Measurements from ENCODE around the gene SEMA6B. TPM values are rescaled to one million over a fixed set of nuclear protein-coding genes. Genes with fewer than 3 reads are reported as not detected.
"Not testable (repeated sequence)": the region's sequence is repeated elsewhere in the genome, so short reads cannot be mapped to it uniquely, and the experiment has no call there.

Gene SEMA6B
- polyA plus RNA-seq, 6 donors from 2014 or later: not detected

- H3K27ac Mint-ChIP-seq: no peak overlapping the region
- ATAC-seq (ENCODE audit: low read depth in 2 of 2): no peak
- H3K27me3 Mint-ChIP-seq: peaks cover 1 to 14% (median 6%) of the 10 kb centered on the region in 3 donors
- peaks cover 5 to 6% (median 6%) of the 10 kb centered on the region in 3 donors for H3K4me1 Mint-ChIP-seq
- no peak for DNase-seq
- H3K36me3 Mint-ChIP-seq: no peaks in the 10 kb centered on the region
- peaks cover 0 to 5% (median 0%) of the 10 kb centered on the region in 7 donors for H3K9me3 Mint-ChIP-seq
- no peak overlapping the region for H3K4me3 Mint-ChIP-seq
Measured at GRCh38 chr19:4543842-4544647, 15.4 kb downstream of the SEMA6B start.

- peak overlapping the region in 1 of 8 donors; percentile 56 for H3K4me3 Mint-ChIP-seq
- no peak overlapping the region for H3K27ac Mint-ChIP-seq
- peaks cover 3 to 18% (median 12%) of the 10 kb centered on the region in 3 donors for H3K27me3 Mint-ChIP-seq
- H3K4me1 Mint-ChIP-seq: peaks cover 5 to 6% (median 6%) of the 10 kb centered on the region in 3 donors
- DNase-seq (no peak), ATAC-seq (ENCODE audit: low read depth in 2 of 2) (no peak)
- H3K9me3 Mint-ChIP-seq: peaks cover 0 to 6% (median 0%) of the 10 kb centered on the region in 7 donors
- no peaks in the 10 kb centered on the region for H3K36me3 Mint-ChIP-seq
Measured at GRCh38 chr19:4542896-4543841, 16.3 kb downstream of the SEMA6B start.

- not testable (repeated sequence) for H3K4me3 Mint-ChIP-seq; H3K27ac Mint-ChIP-seq; ATAC-seq (ENCODE audit: low read depth in 2 of 2); H3K36me3 Mint-ChIP-seq; DNase-seq; H3K9me3 Mint-ChIP-seq; H3K4me1 Mint-ChIP-seq
- H3K27me3 Mint-ChIP-seq: peaks cover 3 to 18% (median 18%) of the 10 kb centered on the region in 3 donors
Measured at GRCh38 chr19:4541806-4542145, 17.7 kb downstream of the SEMA6B start.

GRCh38 chr19:4541114-4541805 lies 18.2 kb downstream of the SEMA6B start:
- DNase-seq (no peak), ATAC-seq (ENCODE audit: low read depth in 2 of 2) (no peak)
- Mint-ChIP-seq H3K4me3 (peak overlapping the region in 1 of 8 donors; percentile 23), H3K27me3 (peaks cover 3 to 18% (median 18%) of the 10 kb centered on the region in 3 donors), H3K36me3 (no peaks in the 10 kb centered on the region), H3K9me3 (peaks cover 0 to 6% (median 0%) of the 10 kb centered on the region in 7 donors), H3K27ac (no peak overlapping the region), H3K4me1 (peaks cover 5 to 6% (median 6%) of the 10 kb centered on the region in 3 donors)

- Mint-ChIP-seq H3K9me3 (peaks cover 0 to 6% (median 0%) of the 10 kb centered on the region in 7 donors), H3K27ac (peak within 1 kb of the TSS in 2 of 6 donors; percentile 38 to 61), H3K36me3 (no peaks in the 10 kb centered on the region), H3K4me3 (peak within 1 kb of the TSS in 5 of 8 donors; percentile 3 to 64 (median 50)), H3K27me3 (peaks cover 7 to 27% (median 27%) of the 10 kb centered on the region in 3 donors), H3K4me1 (peaks cover 11 to 15% (median 12%) of the 10 kb centered on the region in 3 donors)
- no peak for DNase-seq
- peak; percentile 35 to 36 for ATAC-seq (ENCODE audit: low read depth in 2 of 2)
Measured at GRCh38 chr19:4539693-4540581, 19.5 kb downstream of the SEMA6B start, which contains the start of gene LRG1. Gene LRG1, minus strand, starts transcription at chr19:4540036. Its CDS starts 23 bp downstream, at chr19:4540013.

GRCh38 chr19:4539169-4539692 lies 20.3 kb downstream of the SEMA6B start:
- H3K4me3 Mint-ChIP-seq: no peak overlapping the region
- no peak overlapping the region for H3K27ac Mint-ChIP-seq
- peaks cover 11 to 15% (median 12%) of the 10 kb centered on the region in 3 donors for H3K4me1 Mint-ChIP-seq
- H3K9me3 Mint-ChIP-seq: peaks cover 0 to 6% (median 0%) of the 10 kb centered on the region in 7 donors
- H3K36me3 Mint-ChIP-seq: no peaks in the 10 kb centered on the region
- DNase-seq: no peak
- ATAC-seq (ENCODE audit: low read depth in 2 of 2): no peak
- peaks cover 7 to 31% (median 27%) of the 10 kb centered on the region in 3 donors for H3K27me3 Mint-ChIP-seq

- H3K27me3 Mint-ChIP-seq: peaks cover 9 to 37% (median 27%) of the 10 kb centered on the region in 3 donors
- no peak overlapping the region for H3K27ac Mint-ChIP-seq
- peaks cover 11 to 15% (median 12%) of the 10 kb centered on the region in 3 donors for H3K4me1 Mint-ChIP-seq
- DNase-seq (no peak), ATAC-seq (ENCODE audit: low read depth in 2 of 2) (no peak)
- peaks cover 0 to 6% (median 0%) of the 10 kb centered on the region in 7 donors for H3K9me3 Mint-ChIP-seq
- no peaks in the 10 kb centered on the region for H3K36me3 Mint-ChIP-seq
- H3K4me3 Mint-ChIP-seq: no peak overlapping the region
Measured at GRCh38 chr19:4538601-4538954, 20.9 kb downstream of the SEMA6B start.

- ATAC-seq (ENCODE audit: low read depth in 2 of 2) (no peak), DNase-seq (no peak)
- Mint-ChIP-seq H3K36me3 (no peaks in the 10 kb centered on the region), H3K27ac (no peak overlapping the region), H3K4me1 (peaks cover 11 to 15% (median 12%) of the 10 kb centered on the region in 3 donors), H3K27me3 (peaks cover 12 to 42% (median 27%) of the 10 kb centered on the region in 3 donors), H3K4me3 (no peak overlapping the region), H3K9me3 (peaks cover 0 to 6% (median 0%) of the 10 kb centered on the region in 7 donors)
Measured at GRCh38 chr19:4537953-4538600, 21.4 kb downstream of the SEMA6B start.

GRCh38 chr19:4536798-4537197 lies 22.7 kb downstream of the SEMA6B start:
- no peak for DNase-seq
- H3K4me3 Mint-ChIP-seq: no peak overlapping the region
- H3K4me1 Mint-ChIP-seq: peaks cover 11 to 15% (median 12%) of the 10 kb centered on the region in 3 donors
- no peak overlapping the region for H3K27ac Mint-ChIP-seq
- H3K27me3 Mint-ChIP-seq: peaks cover 12 to 44% (median 27%) of the 10 kb centered on the region in 3 donors
- ATAC-seq (ENCODE audit: low read depth in 2 of 2): no peak
- H3K9me3 Mint-ChIP-seq: peaks cover 0 to 6% (median 0%) of the 10 kb centered on the region in 7 donors
- H3K36me3 Mint-ChIP-seq: no peaks in the 10 kb centered on the region

GRCh38 chr19:4534836-4535658 lies 24.4 kb downstream of the SEMA6B start, which contains the start of gene PLIN5:
Gene PLIN5, minus strand, starts transcription at chr19:4535224. Its CDS starts 1,150 bp downstream, at chr19:4534074.
- Mint-ChIP-seq H3K27ac (peak within 1 kb of the TSS in 3 of 6 donors; percentile 51 to 58 (median 56)), H3K36me3 (no peaks in the 10 kb centered on the region), H3K4me1 (peaks cover 9 to 13% (median 13%) of the 10 kb centered on the region in 3 donors), H3K27me3 (peaks cover 12 to 48% (median 22%) of the 10 kb centered on the region in 3 donors), H3K4me3 (peak within 1 kb of the TSS in 4 of 8 donors; percentile 9 to 65 (median 30)), H3K9me3 (peaks cover 0 to 4% (median 0%) of the 10 kb centered on the region in 7 donors)
- ATAC-seq (ENCODE audit: low read depth in 2 of 2) (peak; percentile 68 to 76), DNase-seq (peak; percentile 39)

Measured in naive B cell (primary cell).